ENCODE data around the gene BNIP3.

DNA sequence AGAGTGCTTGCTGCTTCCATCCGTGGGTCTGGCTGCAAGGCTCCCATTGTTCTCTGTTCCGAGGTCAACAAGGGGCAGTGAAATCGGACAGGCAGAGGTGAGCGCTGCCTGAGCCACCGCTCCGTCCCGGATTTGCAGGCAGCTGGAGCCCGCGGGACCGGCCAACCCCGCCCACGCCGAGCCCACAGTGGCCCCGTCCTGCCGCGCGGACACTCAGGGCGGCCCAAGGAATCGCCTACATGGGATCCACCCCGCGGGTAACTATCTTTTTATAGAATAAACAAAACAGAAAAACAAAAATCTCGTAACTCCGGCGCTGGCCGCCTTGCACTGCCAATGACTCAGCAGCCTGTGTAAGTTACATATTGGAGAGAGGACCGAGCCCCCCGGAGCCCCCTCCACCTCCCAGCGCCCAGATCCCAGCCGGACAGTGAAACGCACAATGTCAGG, 1.9 kb downstream of the BNIP3 start:
- TF ChIP-seq, protein P1, sequence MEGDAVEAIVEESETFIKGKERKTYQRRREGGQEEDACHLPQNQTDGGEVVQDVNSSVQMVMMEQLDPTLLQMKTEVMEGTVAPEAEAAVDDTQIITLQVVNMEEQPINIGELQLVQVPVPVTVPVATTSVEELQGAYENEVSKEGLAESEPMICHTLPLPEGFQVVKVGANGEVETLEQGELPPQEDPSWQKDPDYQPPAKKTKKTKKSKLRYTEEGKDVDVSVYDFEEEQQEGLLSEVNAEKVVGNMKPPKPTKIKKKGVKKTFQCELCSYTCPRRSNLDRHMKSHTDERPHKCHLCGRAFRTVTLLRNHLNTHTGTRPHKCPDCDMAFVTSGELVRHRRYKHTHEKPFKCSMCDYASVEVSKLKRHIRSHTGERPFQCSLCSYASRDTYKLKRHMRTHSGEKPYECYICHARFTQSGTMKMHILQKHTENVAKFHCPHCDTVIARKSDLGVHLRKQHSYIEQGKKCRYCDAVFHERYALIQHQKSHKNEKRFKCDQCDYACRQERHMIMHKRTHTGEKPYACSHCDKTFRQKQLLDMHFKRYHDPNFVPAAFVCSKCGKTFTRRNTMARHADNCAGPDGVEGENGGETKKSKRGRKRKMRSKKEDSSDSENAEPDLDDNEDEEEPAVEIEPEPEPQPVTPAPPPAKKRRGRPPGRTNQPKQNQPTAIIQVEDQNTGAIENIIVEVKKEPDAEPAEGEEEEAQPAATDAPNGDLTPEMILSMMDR (IDR thresholded peaks at IDR 0.05; ENCODE audit: extremely low read depth in 1 of 2, insufficient read depth in 1 of 2, low read depth in 1 of 2, low read length in 2 of 2): no peak
- no peak for TF ChIP-seq MAX (IDR thresholded peaks at IDR 0.05; ENCODE audit: insufficient read depth, insufficient read length)
- TF ChIP-seq EZH2 (IDR thresholded peaks at IDR 0.05; ENCODE audit: borderline replicate concordance, low read depth, low read length, severe bottlenecking): no peak
- TF ChIP-seq POLR2AphosphoS5 (IDR thresholded peaks at IDR 0.05; ENCODE audit: insufficient read depth, low read depth, low read length): no peak
- no peak for TF ChIP-seq GATA2 (IDR thresholded peaks at IDR 0.05; ENCODE audit: insufficient read depth, insufficient read length, low read depth, low read length)
- no peak for TF ChIP-seq POLR2A (IDR thresholded peaks at IDR 0.05; ENCODE audit: low read depth, low read length)
- no peak for TF ChIP-seq JUN (IDR thresholded peaks at IDR 0.05; ENCODE audit: borderline replicate concordance, insufficient read depth, insufficient read length, low read depth)

All from endothelial cell of umbilical vein (primary cell).